SK-N-SH (cell line): ENCODE data around the gene C12orf75.

Experiments
- CHD2 ChIP-seq: fragments of 150-350 bp; IDR thresholded peaks from 2 replicates; pipeline ENCODE4 v1.6.1; 2018; ENCODE audit warnings: low read length; ENCODE audit not compliant: partially characterized antibody
- CTCF ChIP-seq: fragments of 200-600 bp; sonication (generic); IDR thresholded peaks from 2 replicates; pipeline ENCODE4 v1.6.1; 2017; ENCODE audit warnings: antibody characterized with exemption, mild to moderate bottlenecking, moderate library complexity
- ELF1 ChIP-seq: IDR thresholded peaks from 2 replicates; pipeline ENCODE4 v1.4.0; 2012
- EP300 ChIP-seq, 2 experiments: IDR thresholded peaks; 2 replicates each; pipeline versions ENCODE4 v1.4.0 to v1.6.1; 2012; ENCODE audit warnings: borderline replicate concordance in 1 of 2, low read depth in 1 of 2, low read length in 1 of 2
- IRF3 ChIP-seq: fragments of 150-350 bp; IDR thresholded peaks from 2 replicates; pipeline ENCODE4 v1.6.1; 2016; ENCODE audit warnings: mild to moderate bottlenecking, low read depth, low read length
- POLR2AphosphoS5 ChIP-seq: IDR thresholded peaks from 2 replicates; pipeline ENCODE4 v1.6.1; 2012; ENCODE audit warnings: low read depth, low read length
- RCOR1 ChIP-seq: fragments of 150-350 bp; IDR thresholded peaks from 2 replicates; pipeline ENCODE4 v1.6.1; 2017; ENCODE audit warnings: antibody characterized with exemption, low read length
- TAF1 ChIP-seq: IDR thresholded peaks from 2 replicates; pipeline ENCODE4 v1.6.1; 2012; ENCODE audit warnings: low read depth, mild to moderate bottlenecking, low read length, moderate library complexity, borderline replicate concordance
- YY1 ChIP-seq: IDR thresholded peaks from 2 replicates; pipeline ENCODE4 v1.4.0; 2012; ENCODE audit warnings: low read depth, mild to moderate bottlenecking

GRCh38 chr12:105369014-105369413 is 38.5 kb downstream of the C12orf75 start:
- TF ChIP-seq CTCF (no peak), POLR2AphosphoS5 (no peak), IRF3 (no peak), ELF1 (no peak), RCOR1 (no peak), EP300 (IDR thresholded peaks at IDR 0.05; ENCODE audit: borderline replicate concordance in 1 of 2, low read depth in 1 of 2, low read length in 1 of 2) (no peak), TAF1 (no peak), YY1 (no peak), CHD2 (no peak)
